NT2/D1 (cell line): ENCODE results near the gene TENM3.

ENCODE experiments used
- SUZ12 ChIP-seq: IDR thresholded peaks from 2 replicates; pipeline ENCODE4 v1.6.1; 2011; ENCODE audit not compliant: insufficient read length, insufficient read depth; ENCODE audit errors: extremely low read depth
- YY1 ChIP-seq: IDR thresholded peaks from 2 replicates; pipeline ENCODE4 v1.6.1; 2011; ENCODE audit not compliant: insufficient read length, insufficient read depth
- ZNF274 ChIP-seq: IDR thresholded peaks from 2 replicates; pipeline ENCODE4 v1.6.1; 2011; ENCODE audit warnings: mild to moderate bottlenecking, low read depth, low read length

- TF ChIP-seq YY1 (no peak), ZNF274 (no peak), SUZ12 (no peak)
These were observed 137.6 kb downstream of the TENM3 start for GRCh38 chr4:182380771-182381181.
